Fibroblast of villous mesenchyme (primary cell): Measurements from ENCODE around the gene LUC7L3. TPM values are rescaled to one million over a fixed set of nuclear protein-coding genes. Genes with fewer than 3 reads are reported as not detected.
"Not testable (repeated sequence)": the region's sequence is repeated elsewhere in the genome, so short reads cannot be mapped to it uniquely, and the experiment has no call there.

Experiments used
- DNase-seq: peaks from one replicate; pipeline ENCODE4 v3.0.0-alpha.2; 2010; ENCODE audit warnings: low read depth
- H3K4me3 ChIP-seq: 2 replicates; pipeline ENCODE4 v1.5.1; 2011; ENCODE audit warnings: low read depth, mild to moderate bottlenecking, low read length
- total RNA-seq: library from RNA; depleted of rRNA; stranded (reverse); fragments of >200 nt; gene quantifications from 2 replicates; pipeline ENCODE4 v1.2.3, GENCODE V29; 2012
- TF ChIP-seq, protein P1 (sequence below): IDR thresholded peaks from 2 replicates; pipeline ENCODE4 v1.5.1; 2012; ENCODE audit warnings: low read depth, mild to moderate bottlenecking, low read length; ENCODE audit not compliant: insufficient read depth

Gene LUC7L3
- total RNA-seq, 1 donor: 31.5 TPM

GRCh38 chr17:50712641-50713040, 6.8 kb upstream of the LUC7L3 start:
- DNase-seq: no peak
- no peak overlapping the region for H3K4me3 ChIP-seq
- TF ChIP-seq, protein P1, sequence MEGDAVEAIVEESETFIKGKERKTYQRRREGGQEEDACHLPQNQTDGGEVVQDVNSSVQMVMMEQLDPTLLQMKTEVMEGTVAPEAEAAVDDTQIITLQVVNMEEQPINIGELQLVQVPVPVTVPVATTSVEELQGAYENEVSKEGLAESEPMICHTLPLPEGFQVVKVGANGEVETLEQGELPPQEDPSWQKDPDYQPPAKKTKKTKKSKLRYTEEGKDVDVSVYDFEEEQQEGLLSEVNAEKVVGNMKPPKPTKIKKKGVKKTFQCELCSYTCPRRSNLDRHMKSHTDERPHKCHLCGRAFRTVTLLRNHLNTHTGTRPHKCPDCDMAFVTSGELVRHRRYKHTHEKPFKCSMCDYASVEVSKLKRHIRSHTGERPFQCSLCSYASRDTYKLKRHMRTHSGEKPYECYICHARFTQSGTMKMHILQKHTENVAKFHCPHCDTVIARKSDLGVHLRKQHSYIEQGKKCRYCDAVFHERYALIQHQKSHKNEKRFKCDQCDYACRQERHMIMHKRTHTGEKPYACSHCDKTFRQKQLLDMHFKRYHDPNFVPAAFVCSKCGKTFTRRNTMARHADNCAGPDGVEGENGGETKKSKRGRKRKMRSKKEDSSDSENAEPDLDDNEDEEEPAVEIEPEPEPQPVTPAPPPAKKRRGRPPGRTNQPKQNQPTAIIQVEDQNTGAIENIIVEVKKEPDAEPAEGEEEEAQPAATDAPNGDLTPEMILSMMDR: no peak

DNA sequence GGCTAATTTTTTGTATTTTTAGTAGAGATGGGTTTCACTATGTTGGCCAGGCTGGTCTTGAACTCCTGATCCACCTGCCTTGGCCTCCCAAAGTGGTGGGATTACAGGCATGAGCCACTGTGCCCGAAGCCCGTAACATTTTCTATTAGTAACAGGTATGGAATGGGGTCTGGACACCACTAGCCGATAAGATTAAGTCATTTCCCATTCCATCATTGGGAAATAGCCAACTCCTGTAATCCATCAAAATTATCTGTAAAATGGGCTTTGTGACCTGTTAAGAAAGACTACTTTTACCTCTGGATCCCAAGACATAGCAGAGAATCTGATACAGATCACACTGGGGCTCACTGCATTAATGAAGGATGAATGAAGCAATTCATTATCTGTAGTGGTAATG, 3.9 kb upstream of the LUC7L3 start:
- peak; percentile 68 for DNase-seq
- TF ChIP-seq, protein P1: no peak
- no peak overlapping the region for H3K4me3 ChIP-seq

GRCh38 chr17:50719924-50720794, 756 bp downstream of the LUC7L3 start:
- DNase-seq: no peak
- TF ChIP-seq, protein P1: no peak
- H3K4me3 ChIP-seq: peak overlapping the region; percentile 87

DNA sequence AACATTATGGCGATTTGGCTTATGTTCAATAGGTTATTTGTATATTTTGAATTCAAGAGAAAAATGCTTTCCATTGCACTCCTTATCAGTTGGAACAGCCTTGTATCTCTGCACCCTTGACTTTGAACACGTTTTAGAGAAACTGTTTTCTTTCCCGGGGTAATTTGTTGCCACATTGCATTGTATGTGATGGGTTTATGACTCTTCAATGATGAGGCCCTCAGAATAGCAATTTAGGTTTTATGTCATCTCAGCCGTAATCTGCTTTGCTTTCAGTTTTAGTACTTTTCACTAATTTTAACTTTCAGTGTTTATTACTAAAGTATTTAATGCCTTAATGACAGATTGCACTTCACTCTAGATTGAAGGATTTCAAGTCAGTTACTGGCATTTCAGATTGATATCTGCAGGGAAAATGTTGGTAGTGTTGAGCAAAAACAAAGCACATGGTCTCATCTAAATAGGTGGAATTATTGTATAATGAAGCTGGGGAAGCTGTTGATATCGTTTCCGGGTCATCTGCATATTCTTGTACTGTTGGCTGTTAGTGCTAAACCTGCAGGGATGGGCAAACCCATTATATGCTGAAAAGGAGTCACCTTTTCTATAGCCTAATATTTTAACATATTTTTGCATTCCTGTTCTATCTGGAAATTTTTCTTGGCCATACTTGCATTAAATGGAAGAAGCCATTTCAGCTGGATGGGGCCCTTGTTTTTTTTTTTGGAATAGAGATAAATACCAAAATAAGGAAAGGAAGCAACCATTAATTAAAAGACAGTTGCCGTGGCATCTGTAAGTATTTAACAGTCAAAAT, 2.0 kb downstream of the LUC7L3 start:
- H3K4me3 ChIP-seq: peak overlapping the region; percentile 87
- TF ChIP-seq, protein P1: no peak
- peak; percentile 44 for DNase-seq

DNA sequence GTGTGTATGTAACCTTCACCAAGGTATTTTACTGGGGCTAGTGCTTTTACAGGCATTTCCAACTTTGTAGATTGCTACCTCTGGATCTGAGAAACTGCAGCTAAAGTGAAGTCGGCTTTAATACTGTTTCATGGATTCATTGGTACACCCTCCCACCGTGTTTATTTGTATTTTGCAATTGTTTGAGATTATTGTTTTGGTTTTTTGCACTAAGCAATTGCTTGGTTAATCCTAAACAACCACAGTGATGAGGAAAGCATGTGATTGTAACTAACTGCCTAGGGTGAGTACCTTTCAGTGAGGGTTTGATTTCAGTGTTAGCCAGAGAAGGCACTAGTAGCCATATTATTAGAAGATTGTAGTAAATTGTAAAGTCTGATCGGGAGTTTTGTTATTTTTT, 3.3 kb downstream of the LUC7L3 start:
- no peak overlapping the region for H3K4me3 ChIP-seq
- TF ChIP-seq, protein P1: no peak
- peak; percentile 58 for DNase-seq

- not testable (repeated sequence) for DNase-seq, H3K4me3 ChIP-seq
Observed at GRCh38 chr17:50724622-50725021, 5.2 kb downstream of the LUC7L3 start.
